Coronary artery (tissue), 2 donors: ENCODE measurements around the gene HTT.

ENCODE experiments used
- DNase-seq: peaks from one replicate; pipeline ENCODE4 v3.0.0-alpha.2; 2017; ENCODE audit warnings: low spot score
- H3K27ac ChIP-seq, 2 donors: fragments of 200-600 bp; sonication (generic); one replicate each; pipeline ENCODE4 v1.5.1; 2016 to 2019
- H3K4me3 ChIP-seq: fragments of 200-600 bp; sonication (generic); 2 replicates; pipeline ENCODE4 v1.5.1; 2016; ENCODE audit warnings: mild to moderate bottlenecking, moderate library complexity
- CTCF ChIP-seq: fragments of 200-600 bp; sonication (generic); IDR thresholded peaks from one replicate; pipeline ENCODE4 v1.5.1; 2019; ENCODE audit warnings: antibody characterized with exemption

The HTT gene

GRCh38 chr4:3245676-3246075, 171.2 kb downstream of the HTT start:
- Histone ChIP-seq H3K4me3 (no peak overlapping the region), H3K27ac (no peak overlapping the region)
- no peak for TF ChIP-seq CTCF
- DNase-seq, result no peak

GRCh38 chr4:3246458-3247398, 172.2 kb downstream of the HTT start:
- no peak for TF ChIP-seq CTCF
- no peak overlapping the region for H3K27ac ChIP-seq
- H3K4me3 ChIP-seq, result no peak overlapping the region
- DNase-seq, result no peak

GRCh38 chr4:3247399-3248177, 173.1 kb downstream of the HTT start:
- DNase-seq, result no peak
- Histone ChIP-seq H3K4me3 (no peak overlapping the region), H3K27ac (no peak overlapping the region)
- no peak for TF ChIP-seq CTCF

- TF ChIP-seq CTCF, result no peak
- DNase-seq, result no peak
- Histone ChIP-seq H3K4me3 (no peak overlapping the region), H3K27ac (no peak overlapping the region)
Measured at GRCh38 chr4:3248178-3248480, 173.6 kb downstream of the HTT start.

- DNase-seq, result no peak
- no peak within 1 kb of the TSS for H3K4me3 ChIP-seq
- H3K27ac ChIP-seq, result no peak within 1 kb of the TSS
- no peak for TF ChIP-seq CTCF
Measured at GRCh38 chr4:3248811-3249661, 174.6 kb downstream of the HTT start, which contains the start of gene MSANTD1. TSS of gene MSANTD1 (plus strand) at chr4:3249159. CDS start at chr4:3249223, 64 bp downstream.

- no peak overlapping the region for H3K27ac ChIP-seq
- DNase-seq, result no peak
- H3K4me3 ChIP-seq, result no peak overlapping the region
- no peak for TF ChIP-seq CTCF
Measured at GRCh38 chr4:3249711-3250437, 175.4 kb downstream of the HTT start.
